HL-60/S4 treated with phorbol 12-myristate 13-acetate at 8.2 ng/mL for 4 days and 3 days (cell line): Measurements from ENCODE around the gene PLPP3.
"Not testable (repeated sequence)": the region's sequence is repeated elsewhere in the genome, so short reads cannot be mapped to it uniquely, and the experiment has no call there.

Experiments
- in situ Hi-C: fragments of 300-500 bp; cut with MboI; formaldehyde crosslinking; loops from 2 replicates; pipeline ENCODE4 v1.15.0; 2022; ENCODE audit warnings: low sequenced_read_pairs

The PLPP3 gene

DNA sequence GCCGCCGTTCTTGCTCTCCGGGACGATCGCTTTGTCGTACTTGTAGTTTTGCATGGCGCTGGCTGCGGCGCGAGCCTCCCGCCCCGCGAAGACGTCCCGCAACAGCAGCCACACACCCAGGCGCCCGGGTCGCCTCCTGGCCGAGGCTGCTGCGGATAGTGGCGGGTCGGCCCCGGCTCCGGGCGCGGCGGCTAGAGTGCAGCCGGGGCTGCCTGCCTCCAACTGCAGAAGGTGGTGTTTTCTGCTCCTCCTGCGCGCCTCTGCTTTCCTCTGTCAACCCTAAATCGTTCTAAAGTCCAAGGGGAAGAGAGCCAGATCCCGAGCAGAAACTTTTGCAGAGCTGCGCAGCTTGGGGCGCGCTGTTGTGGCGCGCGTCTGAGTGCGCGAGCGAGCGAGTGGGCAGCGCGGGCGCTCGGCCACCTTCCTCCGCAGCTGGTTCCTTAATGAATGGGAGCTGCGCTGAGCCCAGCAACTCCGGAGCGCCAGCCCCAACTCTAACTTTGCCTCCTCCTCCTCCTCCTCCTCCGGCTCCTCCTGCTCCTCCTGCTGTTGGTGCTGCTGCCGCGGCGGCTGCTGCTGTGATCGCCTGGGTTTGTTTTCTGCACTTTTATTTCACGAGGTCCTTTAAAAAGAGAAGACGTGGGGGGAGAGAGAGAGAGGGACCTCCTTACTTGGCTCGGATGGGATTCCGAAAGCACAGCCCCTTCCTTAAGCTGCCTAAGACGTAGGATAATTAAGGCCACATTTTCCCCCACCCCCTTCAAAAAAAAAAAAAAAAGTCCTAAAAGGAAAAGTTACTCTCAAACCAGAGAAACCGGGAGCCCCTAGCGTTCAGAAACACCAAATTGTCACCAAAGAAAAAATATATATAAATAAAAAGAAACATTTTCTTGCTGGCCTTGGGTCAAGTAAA lies at the start of gene PLPP3:
PLPP3 (minus strand) TSS at position 601 of the 913 bp plus-strand sequence; CDS start at position 54, 547 bp downstream.
- in situ Hi-C loops, result no loop called here

DNA sequence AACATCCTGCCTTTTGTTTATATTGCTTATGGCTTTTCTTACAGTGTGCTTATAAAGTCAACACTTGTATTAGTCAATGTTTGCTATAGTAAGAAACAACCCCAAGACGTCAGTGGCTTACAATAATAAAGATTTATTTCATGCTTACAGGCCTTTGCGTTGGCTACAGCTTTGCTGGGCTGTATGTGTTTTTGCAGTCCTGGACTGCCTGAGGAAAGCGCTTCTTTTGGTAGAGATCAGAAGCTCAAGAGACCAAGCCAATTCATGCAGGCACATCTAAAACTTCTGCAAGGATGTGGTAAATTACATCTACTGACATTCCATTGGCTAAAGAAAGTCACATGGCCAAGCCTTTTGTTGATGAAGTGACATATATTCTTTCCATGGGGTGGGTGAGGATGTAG lies 48.3 kb upstream of the PLPP3 start:
- in situ Hi-C loops, result no loop called here

DNA sequence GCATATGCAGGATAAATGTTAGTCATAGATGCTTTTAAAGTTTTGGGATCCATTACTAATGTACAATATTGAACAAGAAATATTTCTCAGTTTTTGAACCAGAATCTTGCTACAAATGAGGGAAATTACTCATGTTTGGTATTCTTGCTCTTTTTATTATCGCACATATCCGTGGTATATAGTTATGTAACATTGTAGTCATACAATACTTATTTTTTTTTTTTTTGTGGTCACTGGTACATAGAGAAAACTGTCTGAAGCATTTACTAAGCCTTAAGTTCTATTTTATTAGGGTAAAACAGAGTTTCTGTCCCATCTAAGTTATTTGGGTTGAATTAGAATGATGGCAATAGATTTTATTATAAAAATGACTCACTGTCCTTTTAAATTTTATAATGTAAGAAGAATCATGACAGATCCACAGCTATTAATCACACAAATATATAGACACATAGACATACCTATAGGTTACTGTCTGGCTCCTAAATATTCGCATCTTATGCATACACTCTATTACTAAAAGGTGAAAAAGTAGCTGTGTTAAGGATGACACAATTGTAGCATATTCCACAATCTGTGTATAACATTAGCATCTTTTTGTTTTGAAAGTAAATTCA lies 47.8 kb upstream of the PLPP3 start:
- in situ Hi-C loops, result no loop called here

DNA sequence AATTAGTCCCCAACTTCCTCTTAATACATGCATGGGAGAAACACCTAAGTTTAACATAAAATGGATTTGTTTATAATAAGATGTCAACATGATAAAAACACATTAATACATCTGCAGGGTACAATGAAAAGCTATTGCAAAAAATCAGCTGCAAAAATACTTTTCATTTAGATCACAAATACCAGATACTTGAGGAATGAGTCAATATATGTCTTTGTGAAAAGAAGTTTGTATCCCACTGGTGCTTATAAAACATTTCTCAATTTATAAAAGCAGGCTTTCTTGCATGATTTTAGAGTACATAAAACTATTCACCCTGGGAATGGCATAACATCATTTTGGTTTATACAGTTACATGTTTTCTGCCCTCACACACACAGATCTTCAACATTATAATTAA lies 47.2 kb upstream of the PLPP3 start:
- in situ Hi-C loops, result no loop called here

DNA sequence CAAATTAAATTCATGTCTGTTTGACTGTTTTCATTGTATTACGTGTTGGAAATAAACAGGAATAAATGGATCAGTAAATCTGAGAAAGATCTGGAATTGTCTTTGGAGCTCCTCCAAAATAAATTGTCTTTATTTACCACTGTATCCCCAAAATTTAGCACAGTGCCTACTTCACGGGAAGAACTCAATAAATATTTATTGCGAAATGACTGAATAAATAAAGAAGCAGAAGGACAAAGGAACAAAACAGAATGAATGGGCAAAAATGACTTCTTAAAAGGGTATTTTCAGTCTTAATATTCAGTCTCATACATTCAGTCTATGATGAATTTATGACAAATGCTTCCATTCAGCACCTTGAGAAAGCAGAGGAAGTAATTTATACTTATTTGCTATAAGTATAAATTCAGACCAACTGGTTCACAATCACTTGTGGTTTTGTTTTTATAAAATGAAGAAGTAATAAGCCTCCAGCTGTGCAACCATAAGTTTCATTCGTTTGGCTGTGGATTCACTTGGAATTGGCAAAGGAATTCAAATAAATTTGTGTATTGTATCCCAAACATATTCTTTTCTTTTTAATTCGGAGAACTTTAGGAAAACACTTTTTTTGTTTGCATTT lies 46.6 kb upstream of the PLPP3 start:
- in situ Hi-C loops, result no loop called here

DNA sequence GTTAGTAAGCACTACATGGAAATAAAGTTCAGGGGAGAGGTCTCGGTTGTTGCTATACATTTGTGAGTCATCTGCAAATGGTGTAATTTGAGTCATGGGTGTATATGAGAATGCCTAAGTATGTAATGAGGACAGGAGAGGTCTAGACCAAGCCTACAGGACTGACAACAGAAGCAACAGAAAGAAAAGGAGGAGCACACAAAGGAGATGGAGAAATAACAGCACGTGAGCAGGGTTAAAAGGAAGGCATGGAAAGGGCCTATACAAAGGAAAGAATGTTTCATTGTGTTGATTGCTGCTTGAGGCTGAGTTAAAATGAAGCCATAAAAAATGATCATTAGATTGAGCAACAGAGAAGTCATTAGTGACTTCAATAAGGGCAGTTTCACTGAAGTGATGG lies 37.8 kb upstream of the PLPP3 start:
- in situ Hi-C loops, result no loop called here

DNA sequence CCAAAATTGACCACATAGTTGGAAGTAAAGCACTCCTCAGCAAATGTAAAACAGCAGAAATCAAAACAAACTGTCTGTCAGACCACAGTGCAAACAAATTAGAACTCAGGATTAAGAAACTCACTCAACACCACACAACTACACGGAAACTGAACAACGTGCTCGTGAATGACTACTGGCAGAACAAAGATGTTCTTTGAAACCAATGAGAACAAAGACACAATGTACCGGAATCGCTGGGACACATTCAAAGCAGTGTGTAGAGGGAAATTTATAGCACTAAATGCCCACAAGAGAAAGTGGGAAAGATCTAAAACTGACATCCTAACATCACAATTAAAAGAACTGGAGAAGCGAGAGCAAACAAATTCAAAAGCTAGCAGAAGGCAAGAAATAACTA lies 31.4 kb upstream of the PLPP3 start:
- in situ Hi-C loops, result not testable (repeated sequence)

DNA sequence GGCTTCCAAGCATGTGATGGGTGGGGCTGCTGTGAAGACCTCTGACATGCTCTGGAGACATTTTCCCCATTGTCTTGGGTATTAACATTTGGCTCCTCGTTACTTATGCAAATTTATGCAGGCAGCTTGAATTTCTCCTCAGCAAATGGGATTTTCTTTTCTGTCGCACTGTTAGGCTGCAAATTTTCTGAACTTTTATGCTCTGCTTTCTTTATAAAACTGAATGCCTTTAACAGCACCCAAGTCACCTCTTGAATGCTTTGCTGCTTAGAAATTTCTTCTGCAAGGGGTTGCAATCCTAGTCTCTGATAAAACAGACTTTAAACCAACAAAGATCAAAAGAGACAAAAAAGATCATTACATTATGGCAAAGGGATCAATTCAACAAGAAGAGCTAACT lies 30.7 kb upstream of the PLPP3 start:
- in situ Hi-C loops, result not testable (repeated sequence)

DNA sequence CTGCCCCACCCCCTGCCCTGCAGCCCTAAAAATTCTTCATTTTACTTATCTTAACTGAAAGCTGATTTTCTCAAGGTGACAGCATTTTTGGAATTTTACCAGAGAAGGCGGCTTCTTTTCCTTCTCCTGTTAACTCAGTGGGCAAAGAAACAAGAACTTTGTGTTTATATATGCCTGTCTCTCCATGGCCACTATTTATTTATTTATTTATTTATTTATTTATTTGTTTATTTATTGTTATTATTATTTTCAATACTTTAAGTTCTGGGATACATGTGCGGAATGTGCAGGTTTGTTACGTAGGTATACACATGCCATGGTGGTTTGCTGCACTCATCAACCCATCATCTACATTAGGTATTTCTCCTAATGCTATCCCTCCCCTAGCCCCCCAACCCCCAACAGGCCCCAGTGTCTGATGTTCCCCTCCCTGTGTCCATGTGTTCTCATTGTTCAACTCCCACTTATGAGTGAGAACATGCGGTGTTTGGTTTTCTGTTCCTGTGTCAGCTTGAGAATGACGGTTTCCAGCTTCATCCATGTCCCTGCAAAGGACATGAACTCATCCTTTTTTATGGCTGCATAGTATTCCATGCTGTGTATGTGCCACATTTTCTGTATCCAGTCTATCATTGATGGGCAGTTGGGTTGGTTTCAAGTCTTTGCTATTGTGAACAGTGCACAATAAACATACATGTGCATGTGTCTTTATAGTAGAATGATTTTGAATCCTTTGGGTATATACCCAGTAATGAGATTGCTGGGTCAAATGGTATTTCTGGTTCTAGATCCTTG lies 16.2 kb upstream of the PLPP3 start:
- in situ Hi-C loops, result not testable (repeated sequence)

DNA sequence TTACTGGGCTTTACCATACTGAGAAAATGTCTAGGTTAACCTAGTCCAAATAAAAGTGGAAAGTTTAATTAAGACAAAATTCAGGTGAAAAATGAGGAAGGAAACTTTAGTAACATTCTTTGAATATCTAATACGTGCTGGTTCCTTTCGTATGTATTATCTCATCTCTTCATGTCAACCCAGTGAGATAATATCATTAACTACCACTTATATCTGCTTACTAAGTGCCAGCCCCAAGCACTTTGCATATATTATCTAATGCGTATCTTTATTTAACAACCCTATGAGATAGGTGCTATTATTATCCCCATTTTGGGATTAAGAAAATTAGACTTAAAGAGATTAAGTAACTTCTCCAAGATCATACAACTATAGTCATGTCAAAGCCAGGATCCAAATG lies 12.5 kb upstream of the PLPP3 start:
- in situ Hi-C loops, result no loop called here

DNA sequence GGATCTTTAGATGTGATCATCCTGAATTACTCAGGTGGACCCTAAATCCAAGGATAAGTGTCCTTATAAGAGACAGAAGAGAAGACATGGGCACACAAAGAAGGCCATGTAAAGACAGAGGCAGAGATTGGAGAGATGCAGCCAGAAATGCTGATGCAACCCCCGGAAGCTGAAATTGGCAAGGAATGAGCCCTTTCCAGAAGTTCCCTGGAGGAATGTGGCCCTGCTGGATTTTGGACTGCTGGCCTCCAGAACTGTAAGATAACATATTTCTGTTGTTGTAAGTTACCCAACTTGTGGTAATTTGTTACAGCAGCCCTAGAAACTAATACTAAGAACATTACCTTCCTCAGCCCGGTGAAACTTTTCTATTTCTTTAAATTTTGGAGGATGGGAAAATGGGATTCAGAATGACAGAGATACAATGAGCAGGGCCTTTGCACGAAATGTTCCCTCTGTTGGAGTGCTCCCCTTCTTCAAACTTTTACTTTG lies 11.2 kb upstream of the PLPP3 start:
- in situ Hi-C loops, result no loop called here

DNA sequence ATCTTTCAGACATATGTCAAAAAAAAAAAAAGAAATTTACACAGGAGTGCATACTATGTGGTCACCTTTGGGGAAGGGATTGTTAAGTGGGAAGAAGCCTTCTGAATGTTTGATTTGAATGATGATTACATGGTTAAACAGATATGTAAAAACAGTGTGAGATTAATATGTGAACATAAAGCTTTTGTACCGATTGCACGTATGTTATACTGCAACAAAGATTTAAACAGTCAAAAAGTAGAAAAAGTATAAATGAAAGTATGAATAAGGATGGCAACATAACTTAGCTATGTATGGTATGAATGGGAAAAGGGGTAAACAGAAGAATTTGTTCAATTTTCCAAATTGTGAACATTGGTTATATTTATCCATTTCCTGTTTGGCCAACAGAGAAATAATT lies 10.0 kb upstream of the PLPP3 start:
- in situ Hi-C loops, result no loop called here

DNA sequence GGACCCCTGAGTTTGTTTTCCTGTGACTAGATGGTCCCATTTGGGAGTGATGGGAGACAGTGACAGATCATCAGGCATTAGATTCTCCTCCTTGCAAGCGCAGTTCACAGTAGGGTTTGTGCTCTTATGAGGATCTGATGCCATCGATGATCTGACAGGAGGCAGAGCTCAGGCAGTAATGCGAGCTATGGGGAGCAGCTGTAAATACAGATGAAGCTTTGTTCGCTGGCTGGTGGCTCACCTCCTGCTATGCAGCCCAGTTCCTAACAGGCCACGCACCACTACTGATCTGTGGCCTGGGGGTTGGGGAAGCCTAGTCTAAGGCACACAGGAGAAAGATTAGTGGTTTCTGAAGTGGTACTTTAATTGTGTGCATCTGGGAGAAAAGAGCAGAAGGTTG lies 7.1 kb upstream of the PLPP3 start:
- in situ Hi-C loops, result no loop called here

DNA sequence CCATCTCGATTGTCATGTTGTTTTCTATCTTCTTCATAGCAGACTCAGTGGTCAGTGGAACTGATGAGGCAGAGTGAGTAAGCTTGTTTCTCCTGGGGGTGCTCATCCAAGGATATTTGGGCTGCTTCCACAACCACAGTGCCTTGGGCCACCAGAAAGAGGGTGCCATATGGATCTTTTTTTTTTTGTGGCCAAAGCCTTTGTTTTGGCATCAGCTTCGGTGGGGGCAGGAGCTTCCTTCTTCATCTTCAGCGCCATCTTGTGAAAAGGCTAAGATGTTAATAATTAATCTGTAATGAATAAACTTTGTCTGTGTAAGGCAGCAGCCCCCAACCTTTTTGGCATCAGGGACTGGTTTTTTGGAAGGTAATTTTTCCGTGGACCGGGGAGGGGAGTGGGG lies 6.6 kb upstream of the PLPP3 start:
- in situ Hi-C loops, result no loop called here

DNA sequence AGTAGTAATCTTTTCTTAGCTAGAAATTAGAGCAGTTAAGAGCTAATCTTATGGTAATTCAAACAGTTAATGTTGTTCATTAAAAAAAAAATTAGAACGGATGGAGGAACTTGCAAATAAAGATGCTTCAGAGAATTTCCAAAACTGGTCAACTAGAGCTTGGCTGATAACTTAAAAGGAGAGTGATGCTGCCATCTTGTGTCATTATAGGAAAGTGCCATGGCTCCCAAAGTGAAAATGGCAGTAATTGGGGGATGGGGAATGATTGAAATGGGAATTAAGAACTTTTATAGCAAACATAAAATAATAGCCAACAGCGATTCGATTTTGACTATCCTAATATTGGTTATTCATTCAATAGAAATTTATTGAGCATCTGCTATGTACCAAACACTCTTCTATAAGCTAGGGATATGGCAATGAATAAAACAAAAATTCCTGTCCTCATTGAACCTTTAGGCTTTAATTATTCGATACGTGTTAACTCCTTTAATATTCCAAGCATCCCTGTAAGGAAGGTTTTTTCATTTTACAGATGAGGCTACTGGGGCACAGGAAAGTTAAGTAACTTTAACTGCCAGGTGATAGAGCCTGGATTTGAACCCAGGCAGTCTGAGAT lies 5.7 kb upstream of the PLPP3 start:
- in situ Hi-C loops, result no loop called here

DNA sequence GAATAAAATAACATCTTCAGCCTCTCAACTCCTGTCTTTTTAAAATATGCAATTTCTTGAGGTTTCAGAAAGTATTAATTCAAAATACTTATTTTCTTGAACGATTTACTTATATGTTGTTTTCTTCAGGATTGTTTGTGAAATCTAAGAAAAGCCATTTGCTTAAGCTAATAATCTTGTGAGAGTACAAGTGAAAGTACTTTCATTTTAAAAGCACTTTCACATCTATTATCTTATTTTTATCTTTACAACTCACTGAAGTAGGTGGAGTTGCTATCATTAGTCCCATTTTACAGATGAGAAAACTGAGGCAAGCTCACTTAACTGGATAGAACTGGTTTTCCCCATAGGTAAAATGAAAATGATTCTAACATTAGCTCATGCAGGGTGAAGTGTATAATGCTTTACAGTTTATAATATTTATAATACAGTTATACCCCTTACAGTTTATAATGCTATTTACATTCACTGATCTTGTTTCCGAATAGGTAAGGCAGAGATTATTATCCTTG lies 4.7 kb upstream of the PLPP3 start:
- in situ Hi-C loops, result no loop called here

DNA sequence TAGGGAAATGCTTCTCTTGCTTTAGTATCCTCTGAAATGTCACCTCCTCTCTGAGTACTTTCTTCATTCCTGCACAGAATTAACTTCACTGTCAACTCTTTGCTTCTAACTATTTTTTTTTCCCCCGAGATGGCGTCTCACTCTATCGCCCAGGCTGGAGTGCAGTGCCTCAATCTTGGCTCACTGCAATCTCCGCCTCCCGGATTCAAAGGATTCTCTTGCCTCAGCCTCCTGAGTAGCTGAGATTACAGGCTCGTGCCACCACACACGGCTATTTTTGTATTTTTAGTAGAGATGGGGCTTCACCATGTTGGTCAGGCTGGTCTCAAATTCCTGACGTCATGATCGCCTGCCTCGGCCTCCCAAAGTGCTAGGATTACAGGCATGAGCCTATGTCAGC lies 1.4 kb upstream of the PLPP3 start:
- in situ Hi-C loops, result no loop called here

DNA sequence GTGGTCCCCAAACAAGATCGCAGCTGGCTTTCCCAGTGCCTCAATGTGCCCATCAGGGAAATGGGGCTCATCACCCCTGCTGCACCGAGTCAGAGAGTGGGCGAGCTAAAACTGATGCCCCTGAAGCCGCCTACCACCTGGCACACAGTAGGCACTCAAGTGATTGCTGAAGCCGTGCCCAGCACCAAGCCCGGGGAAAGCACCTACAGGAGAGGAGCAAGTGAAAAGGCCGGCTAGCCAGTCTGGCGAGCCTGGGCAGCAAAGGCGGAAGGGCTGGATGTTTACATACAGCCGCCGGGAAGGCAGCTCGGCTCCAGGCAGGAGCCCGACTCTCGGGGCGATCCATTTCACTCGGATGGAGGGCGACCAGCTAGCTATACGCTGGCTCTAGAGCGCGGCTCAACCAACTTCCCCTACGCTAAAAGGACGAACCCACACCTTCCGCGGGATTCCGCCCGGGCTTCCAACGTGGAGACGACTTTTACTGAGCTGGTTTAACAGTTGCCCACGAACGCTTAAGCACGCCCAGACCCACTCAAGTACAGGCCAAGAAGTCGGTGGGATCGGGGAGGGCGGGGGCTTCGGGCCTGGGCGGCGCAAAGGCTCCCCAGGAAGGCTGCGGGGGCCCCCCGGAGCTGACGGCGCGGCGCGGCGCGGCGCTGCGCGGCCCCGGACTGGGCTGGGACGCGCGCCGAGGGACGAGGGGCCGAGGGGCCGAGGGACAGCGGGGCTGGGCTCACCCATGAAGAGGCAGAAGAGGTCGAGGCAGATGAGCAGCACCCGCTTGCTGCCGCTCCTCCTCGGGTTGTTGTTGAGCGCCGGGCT lies 1.0 kb downstream of the PLPP3 start:
- in situ Hi-C loops, result no loop called here

DNA sequence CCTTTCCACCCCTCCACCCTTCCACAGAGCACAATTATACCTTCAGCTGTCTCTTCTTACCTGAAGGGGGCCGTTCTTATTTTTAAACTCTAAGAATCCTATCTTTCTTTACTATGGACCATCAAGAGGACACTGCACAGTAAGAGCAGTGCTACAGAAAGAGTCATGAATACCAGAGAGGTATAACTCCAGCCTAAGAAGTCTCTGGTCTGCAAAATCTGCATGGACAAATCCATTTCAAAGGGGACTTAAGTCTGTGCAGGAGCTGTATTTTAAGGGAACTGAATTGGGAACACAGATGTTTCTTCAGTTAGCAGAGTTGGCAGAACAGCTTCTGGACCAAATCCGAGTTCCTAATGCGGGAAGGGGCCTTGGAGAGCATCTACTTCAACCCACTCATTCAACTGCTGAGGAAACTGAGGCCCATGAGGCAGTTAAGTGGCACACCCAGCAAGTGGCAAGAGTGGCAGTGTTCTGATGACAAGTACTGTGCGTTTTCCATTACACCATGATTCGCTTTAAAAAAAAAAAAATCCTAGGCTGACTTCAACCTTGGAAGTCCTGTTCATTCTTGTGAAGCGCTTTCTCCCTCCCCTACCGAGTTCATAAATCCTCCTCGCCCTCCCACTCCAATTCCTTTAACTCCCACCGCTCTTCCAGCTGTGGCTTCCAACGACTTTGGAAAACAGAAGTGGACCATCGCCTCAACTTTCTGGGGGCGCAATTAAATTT lies 1.8 kb downstream of the PLPP3 start:
- in situ Hi-C loops, result no loop called here
